GM19035 (cell line): ENCODE data around the gene CYLD.

Experiments
- ATAC-seq: cut with Tn5 transposase; IDR thresholded peaks from one replicate; pipeline ENCODE4 v1.9.1; 2021; ENCODE audit not compliant: unreplicated experiment

Gene CYLD

GRCh38 chr16:50841081-50841886 is 99.4 kb downstream of the CYLD start:
- ATAC-seq, result no peak

- no peak for ATAC-seq
These were observed 100.2 kb downstream of the CYLD start for GRCh38 chr16:50842013-50842505.

- ATAC-seq, result no peak
These were observed 100.7 kb downstream of the CYLD start for GRCh38 chr16:50842589-50842988.

GRCh38 chr16:50844840-50845239 is 103.0 kb downstream of the CYLD start:
- no peak for ATAC-seq

GRCh38 chr16:50845296-50845695 is 103.4 kb downstream of the CYLD start:
- ATAC-seq, result no peak

GRCh38 chr16:50846511-50846910 is 104.6 kb downstream of the CYLD start:
- no peak for ATAC-seq

- no peak for ATAC-seq
These were observed 105.3 kb downstream of the CYLD start for GRCh38 chr16:50847166-50847565.

GRCh38 chr16:50848755-50849514 is 107.0 kb downstream of the CYLD start:
- ATAC-seq, result no peak
